ENCODE data around the gene SPSB2.
A peak's percentile ranks its signal among the peaks of the same experiment; 100 is the strongest.
"Not testable (repeated sequence)": the region's sequence is repeated elsewhere in the genome, so short reads cannot be mapped to it uniquely, and the experiment has no call there.

SPSB2 gene

DNA sequence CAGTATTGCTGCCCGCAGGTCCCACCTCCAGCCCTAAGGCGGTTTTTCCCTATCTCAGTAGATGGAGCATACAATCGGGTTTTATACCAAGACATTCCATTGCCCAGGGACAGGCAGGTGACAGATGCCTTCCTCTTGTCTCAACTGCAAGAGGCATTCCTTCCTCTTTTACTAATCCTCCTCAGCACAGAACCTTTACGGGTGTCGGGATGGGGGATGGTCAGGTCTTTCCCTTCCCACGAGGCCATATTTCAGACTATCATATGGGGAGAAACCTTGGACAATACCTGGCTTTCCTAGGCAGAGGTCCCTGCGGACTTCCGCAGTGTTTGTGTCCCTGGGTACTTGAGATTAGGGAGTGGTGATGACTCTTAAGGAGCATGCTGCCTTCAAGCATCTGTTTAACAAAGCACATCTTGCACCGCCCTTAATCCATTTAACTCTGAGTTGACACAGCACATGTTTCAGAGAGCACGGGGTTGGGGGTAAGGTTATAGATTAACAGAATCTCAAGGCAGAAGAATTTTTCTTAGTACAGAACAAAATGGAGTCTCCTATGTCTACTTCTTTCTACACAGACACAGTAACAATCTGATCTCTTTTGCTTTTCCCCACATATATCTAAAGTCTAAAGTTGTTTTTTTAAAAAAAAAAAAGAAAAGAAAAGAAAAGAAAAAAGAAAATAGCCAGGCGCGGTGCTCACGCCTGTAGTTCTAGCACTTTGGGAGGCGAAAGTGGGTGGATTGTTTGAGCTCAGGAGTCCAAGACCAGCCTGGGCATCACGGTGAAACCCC, 13.3 kb upstream of the SPSB2 start:
- Histone ChIP-seq H3K9ac (ENCODE audit: low read length) (peak overlapping the region; percentile 57), H3K36me3 (ENCODE audit: control insufficient read depth, insufficient read depth, low read length) (peaks cover 17% of the 10 kb centered on the region), H3K27ac (ENCODE audit: low read depth, low read length) (peak overlapping the region; percentile 79; the same call in 1 of the 2 replicates), H3K4me1 (ENCODE audit: control insufficient read depth, insufficient read depth, low read length) (peaks cover 34% of the 10 kb centered on the region)
- H3K9me3 ChIP-seq (ENCODE audit: control insufficient read depth, insufficient read depth, low read depth, low read length); H3K4me3 ChIP-seq (ENCODE audit: low read depth, low read length); H3K27me3 ChIP-seq (ENCODE audit: control insufficient read depth, insufficient read depth, low read length): not testable (repeated sequence)

DNA sequence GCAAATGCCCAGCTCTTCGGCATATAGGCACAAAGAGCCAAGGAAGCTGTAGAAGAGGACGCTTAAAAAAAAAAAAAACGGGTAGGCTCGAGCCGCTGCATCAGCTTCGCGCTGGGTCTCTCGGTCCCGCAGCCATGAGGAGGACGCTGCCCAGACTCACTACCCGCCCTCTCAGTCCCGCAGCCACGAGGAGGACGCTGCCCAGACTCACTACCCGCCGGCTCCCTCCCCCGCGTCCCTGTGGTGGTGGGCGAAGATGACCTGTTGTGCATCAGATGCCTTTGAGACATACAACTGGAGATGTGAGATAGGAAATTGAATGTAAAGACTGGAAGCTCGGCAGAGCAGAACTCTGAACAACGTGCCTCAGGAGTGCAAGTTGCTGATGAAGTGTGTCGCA, 11.4 kb upstream of the SPSB2 start:
- Histone ChIP-seq H3K9me3 (ENCODE audit: control insufficient read depth, insufficient read depth, low read depth, low read length) (no peaks in the 10 kb centered on the region), H3K4me1 (ENCODE audit: control insufficient read depth, insufficient read depth, low read length) (peaks cover 28% of the 10 kb centered on the region), H3K27ac (ENCODE audit: low read depth, low read length) (peak overlapping the region; percentile 89; the same call in 1 of the 2 replicates), H3K27me3 (ENCODE audit: control insufficient read depth, insufficient read depth, low read length) (no peaks in the 10 kb centered on the region), H3K36me3 (ENCODE audit: control insufficient read depth, insufficient read depth, low read length) (peaks cover 17% of the 10 kb centered on the region), H3K4me3 (ENCODE audit: low read depth, low read length) (no peak overlapping the region), H3K9ac (ENCODE audit: low read length) (no peak overlapping the region)

DNA sequence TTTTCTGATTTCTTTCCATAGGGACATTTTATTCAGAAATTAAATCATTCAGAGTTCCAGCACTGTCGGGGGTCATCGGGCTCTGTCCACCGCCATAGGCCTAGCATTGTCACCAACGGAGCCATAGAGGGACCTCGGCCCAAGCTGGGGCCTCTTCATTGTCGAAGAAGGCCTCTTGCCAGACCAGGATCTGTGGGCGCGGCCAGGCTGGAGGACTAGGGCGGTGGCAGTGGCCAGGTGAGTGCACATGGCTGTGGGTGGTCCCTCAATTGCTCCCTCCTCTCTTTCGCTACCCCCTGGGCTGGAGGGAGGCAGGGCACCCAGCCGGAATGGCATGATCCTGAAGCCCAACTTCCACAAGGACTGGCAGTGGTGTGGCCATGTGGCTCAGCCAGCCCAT, 10.6 kb upstream of the SPSB2 start:
- H3K9me3 ChIP-seq (ENCODE audit: control insufficient read depth, insufficient read depth, low read depth, low read length) = no peaks in the 10 kb centered on the region
- no peak overlapping the region for H3K9ac ChIP-seq (ENCODE audit: low read length)
- H3K4me1 ChIP-seq (ENCODE audit: control insufficient read depth, insufficient read depth, low read length) = peaks cover 28% of the 10 kb centered on the region
- no peaks in the 10 kb centered on the region for H3K27me3 ChIP-seq (ENCODE audit: control insufficient read depth, insufficient read depth, low read length)
- no peak overlapping the region for H3K4me3 ChIP-seq (ENCODE audit: low read depth, low read length)
- peaks cover 17% of the 10 kb centered on the region for H3K36me3 ChIP-seq (ENCODE audit: control insufficient read depth, insufficient read depth, low read length)
- H3K27ac ChIP-seq (ENCODE audit: low read depth, low read length) = no peak overlapping the region

DNA sequence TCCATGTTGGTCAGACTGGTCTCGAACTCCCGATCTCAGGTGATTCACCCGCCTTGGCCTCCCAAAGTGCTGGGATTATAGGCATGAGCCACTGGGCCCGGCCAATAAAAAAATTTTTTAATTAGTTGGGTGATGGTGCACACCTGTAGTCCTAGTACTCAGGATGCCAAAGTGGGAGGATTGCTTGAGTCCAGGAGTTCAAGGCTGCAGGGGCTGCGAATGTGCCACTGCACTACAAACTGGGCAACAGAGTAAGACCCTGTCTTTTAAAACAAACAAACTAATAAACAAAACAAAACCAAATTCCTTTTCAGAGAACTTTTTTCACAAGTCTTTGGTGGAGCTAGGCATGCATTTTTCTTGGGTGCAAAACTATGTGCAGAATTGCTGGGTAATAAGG, 10.1 kb upstream of the SPSB2 start:
- no peaks in the 10 kb centered on the region for H3K27me3 ChIP-seq (ENCODE audit: control insufficient read depth, insufficient read depth, low read length)
- H3K9ac ChIP-seq (ENCODE audit: low read length) = no peak overlapping the region
- peaks cover 17% of the 10 kb centered on the region for H3K36me3 ChIP-seq (ENCODE audit: control insufficient read depth, insufficient read depth, low read length)
- no peak overlapping the region for H3K4me3 ChIP-seq (ENCODE audit: low read depth, low read length)
- H3K9me3 ChIP-seq (ENCODE audit: control insufficient read depth, insufficient read depth, low read depth, low read length) = no peaks in the 10 kb centered on the region
- H3K4me1 ChIP-seq (ENCODE audit: control insufficient read depth, insufficient read depth, low read length) = peaks cover 24% of the 10 kb centered on the region
- H3K27ac ChIP-seq (ENCODE audit: low read depth, low read length) = no peak overlapping the region

DNA sequence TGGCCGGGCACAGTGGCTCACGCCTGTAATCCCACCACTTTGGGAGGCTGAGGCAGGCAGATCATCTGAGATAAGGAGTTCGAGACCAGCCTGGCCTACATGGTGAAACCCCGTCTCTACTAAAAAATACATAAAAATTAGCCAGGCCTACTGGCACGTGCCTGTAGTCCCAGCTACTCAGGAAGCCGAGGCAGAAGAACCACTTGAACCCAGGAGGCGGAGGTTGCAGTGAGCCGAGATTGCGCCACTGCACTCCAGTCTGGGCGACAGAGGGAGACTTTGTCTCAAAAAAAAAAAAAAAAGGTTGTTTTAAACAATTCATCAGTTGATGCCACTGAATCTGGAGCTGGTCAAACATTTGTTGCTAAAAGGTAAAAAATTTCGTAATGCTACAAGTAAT, 6.7 kb upstream of the SPSB2 start:
- H3K4me3 ChIP-seq (ENCODE audit: low read depth, low read length); H3K27me3 ChIP-seq (ENCODE audit: control insufficient read depth, insufficient read depth, low read length); H3K27ac ChIP-seq (ENCODE audit: low read depth, low read length); H3K4me1 ChIP-seq (ENCODE audit: control insufficient read depth, insufficient read depth, low read length); H3K9me3 ChIP-seq (ENCODE audit: control insufficient read depth, insufficient read depth, low read depth, low read length); H3K9ac ChIP-seq (ENCODE audit: low read length): not testable (repeated sequence)
- peaks cover 27% of the 10 kb centered on the region for H3K36me3 ChIP-seq (ENCODE audit: control insufficient read depth, insufficient read depth, low read length)

DNA sequence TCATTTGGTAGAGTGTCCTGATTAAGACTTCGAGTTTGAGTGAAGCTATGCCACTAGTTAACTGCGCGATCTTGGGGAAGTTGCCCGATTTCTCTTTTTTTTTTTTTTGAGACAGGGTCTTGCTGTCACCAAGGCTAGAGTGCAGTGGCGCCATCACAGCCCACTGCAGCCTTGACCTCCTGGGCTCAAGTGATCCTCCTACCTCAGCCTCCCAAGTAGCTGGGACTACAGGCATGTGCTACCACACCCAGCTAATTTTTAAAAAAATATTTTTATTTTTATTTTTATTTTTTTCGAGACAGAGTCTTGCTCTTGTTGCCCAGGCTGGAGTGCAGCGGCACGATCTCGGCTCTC, 889 bp upstream of the SPSB2 start:
- peak overlapping the region; percentile 52; the same call in 1 of the 2 replicates for H3K27ac ChIP-seq (ENCODE audit: low read depth, low read length)
- H3K9me3 ChIP-seq (ENCODE audit: control insufficient read depth, insufficient read depth, low read depth, low read length); H3K27me3 ChIP-seq (ENCODE audit: control insufficient read depth, insufficient read depth, low read length): not testable (repeated sequence)
- H3K4me1 ChIP-seq (ENCODE audit: control insufficient read depth, insufficient read depth, low read length) = peaks cover 25% of the 10 kb centered on the region
- H3K36me3 ChIP-seq (ENCODE audit: control insufficient read depth, insufficient read depth, low read length) = peaks cover 36% of the 10 kb centered on the region
- peak overlapping the region; percentile 70 for H3K4me3 ChIP-seq (ENCODE audit: low read depth, low read length)
- peak overlapping the region; percentile 73 for H3K9ac ChIP-seq (ENCODE audit: low read length)

DNA sequence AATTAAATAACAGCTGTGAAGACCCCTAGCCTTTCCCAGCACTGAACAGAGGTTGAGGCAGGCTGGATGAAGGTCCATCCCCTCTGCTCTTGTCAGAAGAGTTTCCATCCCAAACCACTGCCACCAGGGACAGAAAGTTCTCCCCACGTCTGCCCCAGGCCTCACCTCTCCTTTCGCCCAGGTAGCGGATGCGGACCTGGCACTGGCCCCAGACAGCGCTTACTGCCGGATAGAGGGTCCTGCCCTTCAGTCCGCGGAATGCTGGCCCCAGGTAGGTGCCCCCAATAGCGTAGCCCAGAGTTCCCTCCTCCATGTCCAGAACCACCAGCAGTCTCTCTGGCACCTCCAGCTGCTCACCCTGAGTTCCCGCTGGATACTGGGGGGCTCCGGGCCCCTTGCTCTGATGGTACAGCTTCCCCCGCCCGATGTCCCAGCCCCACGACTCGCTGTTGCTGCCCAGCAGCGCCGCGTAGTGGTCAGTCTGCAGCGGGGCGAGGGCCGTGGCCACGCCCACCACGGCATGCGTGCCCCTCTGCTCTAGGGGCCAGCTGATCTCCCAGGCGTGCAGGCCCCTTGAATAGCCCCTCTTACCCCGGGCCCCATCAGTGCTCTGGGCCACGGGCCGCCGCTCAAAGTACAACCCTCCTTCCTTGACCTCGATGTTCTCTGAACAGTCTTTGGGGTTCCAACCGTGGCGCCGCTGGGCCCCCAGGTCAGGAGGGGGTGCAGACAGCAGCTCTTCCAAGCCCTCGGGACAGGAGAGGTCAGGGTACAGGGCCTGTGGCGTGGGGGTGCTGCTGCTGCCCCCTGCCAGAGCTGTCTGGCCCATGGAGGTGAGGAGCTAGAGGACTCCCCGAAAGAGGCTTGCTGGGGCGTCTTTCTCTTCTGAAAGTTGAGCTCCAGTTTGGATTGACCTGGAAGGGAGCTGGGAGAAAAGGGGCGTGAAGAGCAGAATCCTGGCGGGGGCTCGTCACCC, 742 bp downstream of the SPSB2 start:
- no peaks in the 10 kb centered on the region for H3K27me3 ChIP-seq (ENCODE audit: control insufficient read depth, insufficient read depth, low read length)
- H3K27ac ChIP-seq (ENCODE audit: low read depth, low read length) = peak overlapping the region; percentile 68; the same call in 1 of the 2 replicates
- peak overlapping the region; percentile 93 for H3K9ac ChIP-seq (ENCODE audit: low read length)
- H3K36me3 ChIP-seq (ENCODE audit: control insufficient read depth, insufficient read depth, low read length) = peaks cover 38% of the 10 kb centered on the region
- H3K9me3 ChIP-seq (ENCODE audit: control insufficient read depth, insufficient read depth, low read depth, low read length) = no peaks in the 10 kb centered on the region
- peaks cover 32% of the 10 kb centered on the region for H3K4me1 ChIP-seq (ENCODE audit: control insufficient read depth, insufficient read depth, low read length)
- H3K4me3 ChIP-seq (ENCODE audit: low read depth, low read length) = peak overlapping the region; percentile 98

DNA sequence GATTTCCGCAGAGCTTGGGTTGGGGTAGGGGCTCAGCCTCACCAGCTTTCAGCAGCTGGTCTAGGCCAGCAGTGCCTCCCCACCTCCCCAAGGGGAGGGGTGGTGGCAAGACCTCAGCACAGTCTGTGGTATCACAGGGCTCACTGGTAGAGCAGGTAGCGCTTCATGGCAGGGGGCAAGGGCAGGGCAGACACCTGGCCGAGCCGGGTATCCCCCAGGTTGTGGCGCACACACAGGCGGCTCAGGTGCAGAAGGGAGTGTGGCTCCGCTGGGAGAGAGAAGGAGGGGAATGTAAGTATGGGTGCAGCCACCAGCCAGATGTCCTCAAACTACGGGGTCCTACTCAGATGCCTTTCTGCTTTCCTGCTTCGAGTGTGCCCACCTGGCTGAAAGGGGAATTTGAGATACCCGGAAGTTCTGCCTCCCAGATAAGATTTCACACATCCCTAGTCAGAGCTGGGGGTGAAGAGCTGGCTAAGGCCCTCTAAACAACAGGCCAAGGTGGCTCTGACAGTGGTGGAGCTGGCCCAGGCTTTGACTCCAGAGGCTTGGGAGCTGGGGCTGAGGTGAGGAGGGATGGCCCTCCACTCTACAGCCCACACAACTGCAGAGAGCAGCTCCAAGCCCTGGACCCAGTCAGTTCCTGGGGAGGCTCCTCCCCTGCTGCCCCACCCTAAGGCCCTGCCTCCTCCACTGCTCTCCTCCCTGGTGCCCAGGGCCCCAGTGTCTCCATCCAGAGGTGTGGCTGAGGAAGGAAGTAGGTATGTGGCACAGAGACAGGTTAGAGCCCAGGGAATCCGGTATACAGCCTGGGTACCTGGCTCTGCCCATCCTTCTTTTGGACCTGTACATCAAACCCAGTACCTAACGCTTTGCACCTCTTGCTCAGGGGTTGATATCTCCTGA, 1.8 kb downstream of the SPSB2 start:
- no peak overlapping the region for H3K27ac ChIP-seq (ENCODE audit: low read depth, low read length)

DNA sequence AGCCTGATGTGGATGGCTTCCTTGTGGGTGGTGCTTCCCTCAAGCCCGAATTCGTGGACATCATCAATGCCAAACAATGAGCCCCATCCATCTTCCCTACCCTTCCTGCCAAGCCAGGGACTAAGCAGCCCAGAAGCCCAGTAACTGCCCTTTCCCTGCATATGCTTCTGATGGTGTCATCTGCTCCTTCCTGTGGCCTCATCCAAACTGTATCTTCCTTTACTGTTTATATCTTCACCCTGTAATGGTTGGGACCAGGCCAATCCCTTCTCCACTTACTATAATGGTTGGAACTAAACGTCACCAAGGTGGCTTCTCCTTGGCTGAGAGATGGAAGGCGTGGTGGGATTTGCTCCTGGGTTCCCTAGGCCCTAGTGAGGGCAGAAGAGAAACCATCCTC, 2.8 kb downstream of the SPSB2 start:
- not testable (repeated sequence) for H3K4me3 ChIP-seq (ENCODE audit: low read depth, low read length); H3K27me3 ChIP-seq (ENCODE audit: control insufficient read depth, insufficient read depth, low read length); H3K9me3 ChIP-seq (ENCODE audit: control insufficient read depth, insufficient read depth, low read depth, low read length); H3K27ac ChIP-seq (ENCODE audit: low read depth, low read length); H3K9ac ChIP-seq (ENCODE audit: low read length)
- Histone ChIP-seq H3K36me3 (ENCODE audit: control insufficient read depth, insufficient read depth, low read length) (peaks cover 35% of the 10 kb centered on the region), H3K4me1 (ENCODE audit: control insufficient read depth, insufficient read depth, low read length) (peaks cover 48% of the 10 kb centered on the region)

More for the DNA sequence above, 1.8 kb downstream of the SPSB2 start:
- H3K4me1 ChIP-seq (ENCODE audit: control insufficient read depth, insufficient read depth, low read length) = peaks cover 40% of the 10 kb centered on the region
- H3K9ac ChIP-seq (ENCODE audit: low read length) = peak overlapping the region; percentile 93
- H3K9me3 ChIP-seq (ENCODE audit: control insufficient read depth, insufficient read depth, low read depth, low read length) = no peaks in the 10 kb centered on the region
- no peaks in the 10 kb centered on the region for H3K27me3 ChIP-seq (ENCODE audit: control insufficient read depth, insufficient read depth, low read length)
- H3K36me3 ChIP-seq (ENCODE audit: control insufficient read depth, insufficient read depth, low read length) = peaks cover 33% of the 10 kb centered on the region
- H3K4me3 ChIP-seq (ENCODE audit: low read depth, low read length) = peak overlapping the region; percentile 98

All from HUES6 (cell line).